Measurements from ENCODE around the gene B3GNT3. TPM values are rescaled to one million over a fixed set of nuclear protein-coding genes. Genes with fewer than 3 reads are reported as not detected.

B3GNT3 gene, protein sequence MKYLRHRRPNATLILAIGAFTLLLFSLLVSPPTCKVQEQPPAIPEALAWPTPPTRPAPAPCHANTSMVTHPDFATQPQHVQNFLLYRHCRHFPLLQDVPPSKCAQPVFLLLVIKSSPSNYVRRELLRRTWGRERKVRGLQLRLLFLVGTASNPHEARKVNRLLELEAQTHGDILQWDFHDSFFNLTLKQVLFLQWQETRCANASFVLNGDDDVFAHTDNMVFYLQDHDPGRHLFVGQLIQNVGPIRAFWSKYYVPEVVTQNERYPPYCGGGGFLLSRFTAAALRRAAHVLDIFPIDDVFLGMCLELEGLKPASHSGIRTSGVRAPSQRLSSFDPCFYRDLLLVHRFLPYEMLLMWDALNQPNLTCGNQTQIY
- 100 to 1,000 TPM; 152 to 240 TPM for total RNA-seq
- long read RNA-seq, transcript B3GNT3-201 (3 exons, 2,226 nt) = major isoform, 78 of 344 reads
- long read RNA-seq, partial matches to known transcripts = 250 of 344 reads
- long read RNA-seq, other reads (novel, unspliced or antisense) = 15 of 344 reads

DNA sequence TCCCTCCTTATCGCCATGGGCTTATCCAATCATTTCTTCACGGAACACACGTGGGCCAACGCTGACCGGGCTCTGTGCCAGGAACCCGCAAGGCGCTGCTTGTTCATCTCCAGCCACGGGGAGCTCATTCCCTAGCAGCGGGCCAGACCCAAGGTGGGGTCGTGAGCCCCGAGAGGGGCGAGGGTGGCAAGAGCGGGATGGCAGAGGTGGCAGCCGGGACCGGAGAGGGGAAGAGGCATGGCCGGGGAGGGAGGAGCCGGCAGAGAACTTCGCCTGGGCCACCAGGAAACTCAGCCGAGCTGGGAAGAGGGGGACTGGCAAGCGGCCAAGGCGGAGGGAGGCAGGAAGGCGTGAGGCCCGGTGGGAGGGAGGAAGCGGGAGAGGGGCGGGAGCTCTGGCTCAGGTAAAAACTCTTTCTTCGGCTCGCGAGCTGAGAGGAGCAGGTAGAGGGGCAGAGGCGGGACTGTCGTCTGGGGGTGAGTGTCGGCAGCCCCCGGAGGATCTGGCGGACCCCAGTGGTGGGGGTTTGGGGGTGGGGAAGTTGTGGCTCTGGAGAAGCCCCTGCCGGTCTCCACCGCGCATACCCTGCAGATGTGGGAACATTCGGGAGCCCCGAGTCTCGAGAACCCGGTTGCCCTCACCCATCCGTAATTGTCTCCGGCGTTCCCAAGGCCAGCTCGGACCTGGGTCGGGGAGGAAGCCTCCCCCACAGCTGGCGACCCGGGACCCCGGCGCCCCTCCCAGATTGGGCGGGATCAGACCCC lies at the start of gene B3GNT3:
Gene B3GNT3, plus strand, starts transcription at position 408 of the 764 bp plus-strand sequence. CDS start 12,670 bp downstream, outside the sequence.
- intact Hi-C loops (cut with DNase I, micrococcal nuclease) = no loop called here
- ATAC-seq = peak; percentile 52
- peak; percentile 94 to 97 for DNase-seq

DNA sequence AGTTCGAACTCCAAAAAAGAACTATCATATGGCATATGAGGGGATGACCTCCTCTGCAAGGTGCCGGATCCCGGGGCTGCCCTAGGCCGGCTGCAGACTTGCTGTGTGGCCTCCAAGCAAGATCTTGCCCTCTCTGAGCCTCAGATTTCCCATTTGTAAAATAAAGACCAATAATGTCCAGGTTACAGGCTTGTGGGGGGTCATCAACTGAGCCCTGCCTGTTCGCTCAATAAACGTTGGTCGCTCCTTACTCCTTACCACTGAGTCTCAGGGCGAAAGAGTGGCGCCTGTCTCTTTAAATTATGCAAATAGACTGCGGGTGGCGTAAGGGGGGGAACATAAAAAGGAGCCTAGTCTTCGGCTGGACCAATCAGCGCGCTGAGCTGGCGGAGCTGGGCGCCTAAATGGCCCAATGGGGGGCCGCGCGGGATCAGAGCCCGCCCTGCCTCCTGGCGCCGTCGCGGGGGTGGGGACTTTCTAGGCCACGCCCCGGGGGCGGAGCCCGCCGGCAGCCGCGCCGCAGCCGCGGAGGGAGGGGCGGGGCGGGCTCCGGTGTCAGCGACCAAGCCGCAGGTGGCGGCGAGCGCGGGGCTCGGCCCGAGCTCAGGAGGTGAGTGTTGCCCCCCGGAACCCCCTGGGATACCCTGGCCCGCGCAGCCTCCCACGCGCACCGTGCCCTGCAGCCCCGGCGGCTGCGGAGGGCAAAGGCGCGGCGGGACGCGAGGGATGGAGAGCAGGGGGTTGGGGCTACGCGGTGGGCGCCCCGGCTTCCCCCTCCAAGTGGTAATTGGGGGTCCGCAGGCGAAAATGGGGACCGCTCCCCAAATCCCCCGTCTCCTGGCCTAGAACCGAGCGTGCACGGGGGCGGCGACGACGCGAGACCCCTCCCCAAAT lies 47.5 kb upstream of the B3GNT3 start:
- DNase-seq = peak; percentile 94 to 95
- intact Hi-C loops (cut with DNase I, micrococcal nuclease) = no loop called here
- ATAC-seq = peak; percentile 99

DNA sequence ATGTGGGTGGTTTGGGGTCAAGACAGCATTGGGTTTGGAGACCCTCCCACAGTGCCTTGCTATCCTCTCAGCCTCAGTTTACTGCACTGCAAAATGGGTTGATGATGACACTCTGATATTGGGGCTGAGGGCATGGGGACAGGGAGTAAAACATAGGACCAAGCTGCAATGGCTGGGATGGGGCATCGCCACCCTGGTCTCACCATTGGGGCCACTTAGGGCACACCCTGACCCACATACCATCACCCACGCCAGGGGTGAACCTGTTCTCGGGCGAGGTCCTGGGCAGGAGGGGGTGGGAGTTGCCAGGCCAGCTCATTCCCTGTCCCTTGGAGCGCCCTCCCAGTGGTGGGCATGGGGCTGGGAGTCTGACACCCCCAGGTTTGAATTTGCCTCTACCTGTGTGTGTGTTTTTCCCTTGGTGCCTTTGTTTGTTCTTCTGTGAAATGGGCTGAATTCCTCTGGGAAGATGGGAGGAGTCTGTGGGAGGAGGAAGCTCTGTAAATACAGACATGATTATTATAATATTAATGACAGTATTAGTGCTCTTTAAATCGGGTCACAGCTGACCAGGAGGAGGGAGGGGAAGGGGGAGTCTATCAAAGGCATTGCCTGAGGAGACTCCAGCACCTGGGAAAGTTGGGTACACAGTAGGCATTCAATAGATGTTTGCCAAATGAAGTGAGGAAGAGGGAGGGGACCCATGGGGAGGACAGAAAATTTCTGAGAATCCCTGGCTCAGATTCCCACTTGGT lies 45.9 kb upstream of the B3GNT3 start:
- ATAC-seq (no peak), DNase-seq (no peak)
- intact Hi-C loops (cut with DNase I, micrococcal nuclease) = no loop called here

DNA sequence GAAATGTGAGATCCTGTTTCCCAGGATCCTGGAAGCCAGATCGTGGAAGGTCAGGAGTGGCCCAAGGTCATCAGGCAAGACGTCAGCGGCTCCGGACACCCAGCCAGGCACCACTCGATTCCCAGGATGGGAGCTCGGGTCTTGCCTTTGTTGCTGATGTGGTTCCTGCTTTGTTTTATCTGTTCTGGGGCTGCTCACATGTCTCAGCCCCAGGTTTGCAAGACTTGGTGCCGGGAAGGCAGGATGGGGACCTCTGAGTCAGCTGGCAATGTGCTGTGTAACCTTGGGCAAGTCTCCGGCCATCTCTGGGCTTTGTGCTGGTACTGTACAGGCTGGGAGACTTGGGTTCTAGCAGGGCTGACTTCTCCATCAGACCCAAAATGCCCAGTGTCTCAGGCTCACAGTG lies 45.0 kb upstream of the B3GNT3 start:
- intact Hi-C loops (cut with DNase I, micrococcal nuclease) = no loop called here
- DNase-seq (no peak), ATAC-seq (no peak)

DNA sequence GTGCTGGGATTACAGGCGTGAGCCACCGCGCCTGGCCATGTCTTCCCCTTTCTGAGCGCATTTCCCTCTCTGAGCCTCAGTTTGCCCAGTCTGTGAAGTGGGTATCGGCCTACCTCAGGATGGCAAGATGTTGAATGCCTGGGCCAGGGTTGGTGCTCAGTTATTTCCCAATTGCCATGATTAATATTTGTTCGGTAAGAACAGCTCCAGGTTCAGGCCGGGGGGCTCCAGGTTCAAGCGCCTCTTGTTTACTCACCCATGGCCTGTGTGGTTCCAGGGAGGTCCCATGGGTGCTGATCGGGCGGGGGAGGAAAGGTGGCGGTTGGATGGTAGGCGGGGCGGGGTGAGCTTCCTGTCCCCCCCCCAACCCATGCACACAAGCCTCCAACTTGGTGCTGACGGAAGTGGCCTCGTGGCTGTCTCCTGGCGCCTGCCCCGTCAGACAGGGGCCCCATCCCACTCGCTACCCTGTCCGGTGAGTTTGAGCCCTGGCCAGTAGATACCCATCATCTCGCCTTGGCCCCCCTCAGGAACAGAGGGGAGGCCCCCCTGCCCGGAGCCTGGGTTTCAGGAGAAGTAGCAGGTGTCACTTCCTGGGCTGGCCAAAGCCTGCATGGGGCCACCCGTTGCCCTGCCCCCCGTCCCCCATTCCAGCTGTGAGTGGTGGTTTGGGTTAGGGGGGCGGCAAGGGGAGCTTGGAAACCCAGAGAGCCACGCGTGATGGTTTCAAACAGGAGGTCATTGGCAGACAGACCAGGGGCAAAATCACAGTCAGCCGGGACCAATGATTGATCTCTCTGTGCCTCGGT lies 43.6 kb upstream of the B3GNT3 start, which contains the start of gene FCHO1:
Gene FCHO1, plus strand, starts transcription at position 375 of the 809 bp plus-strand sequence. CDS start 3,688 bp downstream, outside the sequence.
- DNase-seq (peak; percentile 65 to 73), ATAC-seq (peak; percentile 25)
- intact Hi-C loops (cut with DNase I, micrococcal nuclease) = no loop called here

DNA sequence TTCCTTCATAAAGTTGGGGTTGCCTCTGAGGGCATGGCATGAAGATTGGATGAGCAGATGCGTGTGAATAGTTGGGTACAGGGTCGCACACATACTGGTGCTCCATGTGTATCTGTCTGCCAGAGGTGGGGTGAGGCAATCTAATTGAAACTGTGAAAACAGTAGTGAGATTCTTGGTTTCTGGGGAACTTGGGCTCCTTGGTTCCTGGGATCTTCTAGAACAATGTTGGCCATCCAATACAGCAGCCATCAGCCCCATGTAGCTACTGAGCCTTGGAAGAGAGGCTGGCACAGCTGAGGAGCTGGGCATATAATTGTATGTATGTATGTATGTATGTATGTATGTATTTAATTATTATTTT lies 43.0 kb upstream of the B3GNT3 start:
- intact Hi-C loops (cut with DNase I, micrococcal nuclease) = no loop called here
- ATAC-seq (no peak), DNase-seq (no peak)

DNA sequence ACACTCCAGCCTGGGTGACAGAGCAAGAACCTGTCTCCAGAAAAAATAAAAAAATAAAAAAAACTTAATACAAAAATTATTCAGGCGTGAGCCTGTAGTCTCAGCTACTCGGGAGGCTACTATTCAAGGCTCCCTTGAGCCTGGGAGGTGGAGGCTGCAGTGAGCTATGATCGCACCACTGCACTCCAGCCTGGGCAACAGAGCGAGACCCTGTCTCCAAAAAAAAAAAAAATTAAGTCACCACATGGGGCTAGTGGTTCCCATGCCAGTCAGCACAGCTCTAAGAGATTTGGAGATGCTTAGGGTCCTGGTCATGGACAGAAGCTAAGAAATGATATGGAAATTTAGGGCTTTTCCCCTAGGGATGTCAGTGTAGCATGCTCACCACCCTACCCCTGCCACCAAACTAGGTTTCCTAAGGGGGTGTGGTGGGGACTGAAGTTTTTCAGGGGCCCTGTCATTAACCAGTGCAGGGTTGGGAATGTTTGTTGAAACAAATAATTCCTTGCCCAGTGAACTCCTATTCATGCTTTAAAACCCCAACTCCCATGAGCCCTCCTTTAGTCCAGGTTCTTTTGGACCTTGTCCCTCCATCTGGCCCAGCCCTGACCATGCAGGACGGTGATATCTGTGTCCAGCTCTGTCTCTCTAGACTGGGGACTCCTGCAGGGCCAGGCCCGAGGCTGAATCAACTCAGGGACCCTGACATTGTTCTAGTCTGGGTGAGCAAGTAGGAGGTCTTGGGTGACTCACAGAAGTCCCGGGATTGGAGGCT lies 41.9 kb upstream of the B3GNT3 start:
- intact Hi-C loops (cut with DNase I, micrococcal nuclease) = no loop called here
- DNase-seq (no peak), ATAC-seq (no peak)

DNA sequence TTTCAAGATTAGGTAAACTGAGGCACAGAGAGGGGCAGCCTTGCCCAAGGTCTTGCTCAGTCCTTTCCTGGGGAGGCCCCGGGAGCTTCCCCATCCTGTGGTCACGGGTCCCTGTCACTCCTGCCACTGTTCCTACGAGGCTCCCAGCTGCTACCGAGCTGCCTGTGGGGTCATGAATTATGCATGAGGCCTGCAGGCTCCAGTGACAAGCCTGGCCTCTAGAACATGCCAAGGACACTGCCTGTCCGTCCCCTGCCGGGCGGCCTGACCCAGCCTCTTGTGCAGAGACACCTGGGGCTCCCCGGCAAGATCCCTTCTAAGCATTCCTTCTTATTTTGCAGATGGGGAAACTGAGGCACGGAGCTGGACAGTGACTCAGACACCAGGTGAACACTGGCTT lies 41.0 kb upstream of the B3GNT3 start:
- DNase-seq (no peak), ATAC-seq (no peak)
- intact Hi-C loops (cut with DNase I, micrococcal nuclease) = no loop called here

DNA sequence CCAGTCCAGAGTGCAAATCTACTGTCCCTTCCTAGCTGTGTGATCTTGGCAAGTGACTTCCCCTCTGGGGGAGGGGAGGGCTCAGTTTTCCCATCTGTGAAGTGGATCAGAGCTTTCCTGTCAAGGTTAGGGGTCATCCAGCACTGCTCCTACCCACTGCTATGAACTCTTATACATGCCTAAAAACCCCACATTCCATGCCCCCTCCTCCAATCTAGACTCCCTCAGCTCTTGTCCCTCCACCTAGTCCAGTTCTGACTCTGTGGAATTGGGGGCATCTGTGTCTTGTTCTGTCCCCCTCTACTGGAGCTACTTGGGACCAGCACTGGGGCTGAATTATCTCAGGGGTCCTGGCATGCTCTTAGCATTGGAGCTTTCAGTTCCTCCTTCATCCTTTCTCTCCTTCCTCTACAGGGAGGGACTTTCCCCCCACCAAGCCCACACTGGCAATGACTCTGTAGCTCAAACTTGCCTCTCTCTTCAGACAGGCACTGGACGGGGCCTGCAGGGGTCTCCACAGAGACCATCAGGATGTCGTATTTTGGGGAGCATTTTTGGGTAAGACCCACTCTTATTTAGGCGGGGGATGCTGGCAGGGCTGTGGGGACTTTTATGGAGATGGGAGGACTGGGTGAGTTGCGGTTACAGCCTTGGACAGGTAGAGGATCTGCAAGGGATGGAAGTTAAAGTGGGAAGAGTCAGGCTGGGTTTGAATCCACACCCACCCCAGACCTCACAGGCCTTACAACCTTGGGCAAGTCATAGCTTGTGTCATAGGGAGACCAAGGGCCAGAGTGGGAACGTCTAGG lies 40.1 kb upstream of the B3GNT3 start:
- intact Hi-C loops (cut with DNase I, micrococcal nuclease) = no loop called here
- DNase-seq (no peak), ATAC-seq (no peak)

DNA sequence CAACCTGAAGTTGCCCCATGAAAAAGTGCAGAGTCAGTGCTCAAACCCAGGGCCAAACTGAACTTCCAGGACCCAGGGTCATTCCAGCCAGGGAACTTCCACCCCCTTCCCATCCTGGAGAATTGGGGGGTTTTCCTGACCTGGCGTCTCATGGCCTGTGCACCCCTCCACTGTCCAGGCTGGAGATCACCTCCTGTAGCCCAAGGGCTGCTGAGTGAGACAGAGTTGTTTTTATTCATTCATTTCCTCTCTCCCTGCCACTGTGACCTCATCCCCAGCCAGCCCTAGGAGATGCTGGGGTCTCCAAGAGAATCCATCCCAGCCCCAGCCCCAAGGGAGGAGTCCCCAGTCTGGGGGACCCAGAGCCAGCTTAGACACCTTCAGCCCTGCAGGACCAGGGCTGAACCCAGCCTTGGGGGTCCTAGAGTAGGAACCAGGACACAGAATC lies 39.5 kb upstream of the B3GNT3 start:
- no peak for ATAC-seq
- intact Hi-C loops (cut with DNase I, micrococcal nuclease) = no loop called here
- DNase-seq = no peak

DNA sequence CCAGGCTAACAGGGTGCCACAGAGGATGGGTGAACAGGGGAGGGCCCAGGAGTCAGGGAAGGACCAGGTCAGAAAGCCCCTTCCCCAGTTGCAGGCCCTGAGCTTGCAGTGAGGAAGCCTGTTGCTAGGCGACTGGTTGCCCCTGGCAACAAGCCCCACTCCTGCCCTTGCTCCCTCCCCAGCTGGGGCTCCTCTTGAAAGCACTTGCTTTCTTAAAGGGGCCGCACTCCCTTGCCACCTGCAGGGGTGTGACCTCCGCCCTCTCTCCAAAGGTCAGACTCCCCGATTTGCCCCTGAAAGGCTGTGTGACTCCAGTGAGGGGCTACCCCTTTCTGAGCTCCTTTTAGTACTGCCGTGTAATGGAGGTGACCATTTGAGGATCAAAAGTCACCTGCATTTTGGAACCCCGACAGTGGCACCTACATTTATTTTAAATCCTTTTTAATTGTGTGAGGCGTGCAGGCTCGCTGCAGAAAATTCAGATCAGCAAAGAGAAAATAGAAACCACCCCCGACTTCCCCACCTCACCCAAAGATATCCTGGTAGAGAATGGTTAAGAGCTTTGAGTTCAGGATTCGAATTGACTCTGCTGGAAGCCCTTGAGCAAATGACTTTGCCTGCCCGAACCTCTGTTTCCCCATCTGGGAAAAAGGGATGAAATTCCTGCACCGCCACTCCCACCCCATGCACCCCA lies 38.8 kb upstream of the B3GNT3 start:
- ATAC-seq (peak; percentile 25), DNase-seq (peak in 1 of 2 donors; percentile 61)
- intact Hi-C loops (cut with DNase I, micrococcal nuclease) = no loop called here

DNA sequence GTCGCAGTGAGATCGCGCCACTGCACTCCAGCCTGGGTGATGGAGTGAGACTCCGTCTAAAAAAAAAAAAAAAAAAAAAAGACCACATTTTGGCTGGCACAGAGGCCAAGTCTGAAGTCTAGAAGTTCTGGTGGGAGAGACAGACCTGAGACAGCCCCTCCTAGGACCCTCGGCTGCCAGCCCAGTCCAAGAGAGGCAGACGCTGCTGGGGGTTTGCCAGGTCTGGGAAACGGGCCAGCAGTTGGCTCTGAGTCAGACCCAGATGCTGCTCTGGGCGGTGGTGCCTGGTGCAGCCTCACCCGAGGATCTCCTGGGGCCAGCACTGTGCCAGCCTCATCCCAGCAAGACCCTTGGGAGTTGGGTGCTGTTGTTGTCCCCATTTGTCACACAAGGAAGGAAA lies 37.8 kb upstream of the B3GNT3 start:
- DNase-seq (peak; percentile 54 to 57), ATAC-seq (peak; percentile 77)
- intact Hi-C loops (cut with DNase I, micrococcal nuclease) = no loop called here

DNA sequence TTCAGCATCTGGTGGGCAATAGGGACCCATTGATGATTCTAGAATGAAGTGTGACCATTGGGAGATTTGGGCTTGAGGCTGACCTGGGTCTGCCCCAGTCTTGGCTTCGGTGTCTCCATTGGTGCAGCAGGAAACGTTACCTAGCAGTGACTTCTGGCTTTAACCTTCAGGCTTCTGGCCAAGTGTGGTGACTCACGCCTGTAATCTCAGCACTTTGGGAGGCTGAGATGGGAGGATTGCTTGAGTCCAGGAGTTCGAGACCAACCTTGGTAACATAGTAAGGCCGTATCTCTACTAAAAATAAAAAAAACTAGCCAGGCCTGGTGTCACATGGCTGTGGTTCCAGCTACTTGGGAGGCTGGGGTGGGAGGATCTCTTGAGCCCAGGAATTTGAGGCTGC lies 36.4 kb upstream of the B3GNT3 start:
- ATAC-seq = no peak
- no peak for DNase-seq
- intact Hi-C loops (cut with DNase I, micrococcal nuclease) = no loop called here

DNA sequence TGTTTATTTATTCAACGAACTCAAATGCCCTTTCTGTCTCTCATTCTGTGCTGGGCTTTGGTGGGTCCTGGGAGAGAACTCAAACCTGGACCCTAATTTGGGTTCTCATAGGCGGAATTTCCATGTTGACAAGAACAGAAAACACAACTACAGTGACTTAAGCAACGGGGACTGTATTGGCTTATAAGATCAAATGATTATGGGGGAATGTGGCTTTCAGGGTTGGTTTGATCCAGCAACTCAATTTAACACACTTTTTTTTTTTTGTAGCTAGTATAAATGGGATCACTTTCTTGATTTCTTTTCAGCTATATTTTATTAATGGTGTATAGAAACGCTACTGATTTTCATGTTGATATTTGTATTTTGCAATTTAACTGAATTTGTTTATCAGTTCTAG lies 33.8 kb upstream of the B3GNT3 start:
- DNase-seq (no peak), ATAC-seq (no peak)
- intact Hi-C loops (cut with DNase I, micrococcal nuclease) = loop anchor here in 1 of 2 donors (10.0 kb wide), 1 partner anchor 56 kb away; no protein-coding TSS in a partner anchor
